GM12873 (cell line): ENCODE results near the gene TNK2.

ENCODE experiments used
- TF ChIP-seq, protein P1 (sequence below): IDR thresholded peaks from 2 replicates; pipeline ENCODE4 v1.5.1; 2012; ENCODE audit warnings: low read depth, mild to moderate bottlenecking, moderate library complexity, low read length, control low read depth; ENCODE audit not compliant: insufficient read depth; ENCODE audit errors: missing control alignments

Gene TNK2

DNA sequence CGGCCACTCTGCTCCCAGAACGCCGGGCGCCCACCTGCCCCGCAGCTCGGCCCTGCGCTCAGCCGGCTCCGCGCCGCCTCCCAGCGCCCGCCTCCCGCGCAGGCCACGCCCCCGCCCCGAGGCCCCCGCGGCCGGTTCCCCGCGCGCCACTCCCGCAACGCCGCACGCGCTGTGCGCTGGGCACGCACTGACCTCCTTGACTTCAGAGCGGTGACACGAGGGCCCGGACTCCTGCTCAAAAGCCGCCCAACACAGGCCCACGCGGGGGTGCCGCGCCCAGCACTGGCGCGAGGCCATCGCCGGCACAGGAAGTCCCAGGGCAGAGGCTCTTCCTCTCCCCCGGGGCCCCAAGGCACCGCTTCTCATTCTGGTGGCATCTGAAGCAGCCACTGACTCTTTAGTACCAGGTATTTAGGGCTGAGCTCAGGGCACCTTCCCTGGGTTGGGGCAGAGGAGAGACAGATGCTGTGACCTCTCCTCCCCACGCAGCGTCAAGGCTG, 12.4 kb downstream of the TNK2 start:
- TF ChIP-seq, protein P1, sequence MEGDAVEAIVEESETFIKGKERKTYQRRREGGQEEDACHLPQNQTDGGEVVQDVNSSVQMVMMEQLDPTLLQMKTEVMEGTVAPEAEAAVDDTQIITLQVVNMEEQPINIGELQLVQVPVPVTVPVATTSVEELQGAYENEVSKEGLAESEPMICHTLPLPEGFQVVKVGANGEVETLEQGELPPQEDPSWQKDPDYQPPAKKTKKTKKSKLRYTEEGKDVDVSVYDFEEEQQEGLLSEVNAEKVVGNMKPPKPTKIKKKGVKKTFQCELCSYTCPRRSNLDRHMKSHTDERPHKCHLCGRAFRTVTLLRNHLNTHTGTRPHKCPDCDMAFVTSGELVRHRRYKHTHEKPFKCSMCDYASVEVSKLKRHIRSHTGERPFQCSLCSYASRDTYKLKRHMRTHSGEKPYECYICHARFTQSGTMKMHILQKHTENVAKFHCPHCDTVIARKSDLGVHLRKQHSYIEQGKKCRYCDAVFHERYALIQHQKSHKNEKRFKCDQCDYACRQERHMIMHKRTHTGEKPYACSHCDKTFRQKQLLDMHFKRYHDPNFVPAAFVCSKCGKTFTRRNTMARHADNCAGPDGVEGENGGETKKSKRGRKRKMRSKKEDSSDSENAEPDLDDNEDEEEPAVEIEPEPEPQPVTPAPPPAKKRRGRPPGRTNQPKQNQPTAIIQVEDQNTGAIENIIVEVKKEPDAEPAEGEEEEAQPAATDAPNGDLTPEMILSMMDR, result no peak

GRCh38 chr3:195895078-195895860, 13.1 kb downstream of the TNK2 start:
- TF ChIP-seq, protein P1, result peak; percentile 53

DNA sequence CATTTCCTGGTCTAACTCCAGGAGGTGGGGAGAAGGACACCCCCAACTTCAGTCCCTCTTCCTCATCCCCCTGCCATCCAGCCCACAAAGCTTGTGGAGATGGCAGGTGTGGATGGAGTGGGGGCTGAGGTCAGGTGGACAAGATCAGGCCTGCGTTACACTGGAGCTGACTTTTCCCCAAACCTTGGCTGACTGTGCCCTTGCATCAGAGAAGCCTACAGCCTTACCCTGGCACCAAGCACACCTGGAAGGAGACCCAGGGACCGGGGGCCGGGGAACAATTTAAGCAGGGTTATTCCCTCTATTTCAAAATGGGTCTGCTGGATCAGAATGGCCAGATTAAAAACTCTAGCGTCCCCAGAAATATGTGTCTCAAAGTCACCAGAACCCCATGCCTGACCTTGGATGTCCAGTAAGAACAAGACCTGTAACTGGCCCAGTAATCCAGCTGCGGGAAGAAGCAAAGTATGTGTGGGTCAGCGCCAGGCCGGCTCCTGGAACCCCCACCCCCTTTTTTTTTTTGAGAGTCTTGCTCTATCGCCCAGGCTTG, 14.4 kb downstream of the TNK2 start:
- TF ChIP-seq, protein P1, result no peak

DNA sequence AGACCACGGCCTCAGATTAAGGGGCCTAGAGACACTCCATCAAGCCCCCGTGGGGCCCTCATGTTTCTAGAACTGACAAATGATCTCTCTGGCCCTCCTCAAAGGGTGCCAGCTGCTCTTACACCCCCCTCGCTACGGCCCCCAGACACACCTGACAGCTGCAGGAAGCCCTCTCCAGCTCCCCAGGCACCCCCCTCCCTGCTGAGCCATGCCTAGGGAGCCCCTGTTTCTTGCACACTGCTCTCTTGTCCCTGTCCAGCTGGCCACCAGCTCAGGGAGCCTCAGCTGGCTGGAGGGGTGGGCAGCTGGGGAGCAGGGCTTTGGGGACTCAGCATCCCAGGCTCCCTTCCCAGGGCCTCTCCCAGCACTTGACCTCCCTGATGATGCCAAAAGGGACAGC, 14.8 kb downstream of the TNK2 start:
- TF ChIP-seq, protein P1, result no peak

DNA sequence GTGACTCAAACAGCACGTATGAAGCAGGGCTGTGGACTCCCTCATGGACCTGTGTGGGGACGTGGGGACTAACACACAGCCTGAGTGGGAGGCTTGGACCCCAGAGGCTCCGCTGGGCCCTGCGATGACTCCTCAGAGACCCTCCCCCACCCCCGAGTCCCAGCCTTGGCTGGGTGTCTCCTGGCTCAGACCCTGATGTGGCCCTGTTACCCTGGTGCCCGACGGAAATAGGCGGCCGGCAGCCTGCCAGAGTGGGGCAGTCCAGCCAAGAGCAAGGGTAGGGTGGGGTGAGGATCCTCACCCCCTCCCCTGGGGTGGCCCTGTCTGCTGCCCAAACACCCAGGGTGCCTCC, 15.3 kb downstream of the TNK2 start:
- TF ChIP-seq, protein P1, result no peak

GRCh38 chr3:195892105-195893043, 16.0 kb downstream of the TNK2 start:
- TF ChIP-seq, protein P1, result no peak
